Hematopoietic multipotent progenitor cell treated with erythropoietin and hydrocortisone succinate and interleukin-3 and kit ligand, for 8 days (in vitro differentiated cells): ENCODE measurements around the gene PDCD4.
"Not testable (repeated sequence)": the region's sequence is repeated elsewhere in the genome, so short reads cannot be mapped to it uniquely, and the experiment has no call there.

ENCODE experiments used
- DNase-seq: peaks from one replicate; pipeline ENCODE4 v3.0.0-alpha.2; 2015

PDCD4 gene

GRCh38 chr10:110861930-110862649 lies 9.6 kb upstream of the PDCD4 start:
- DNase-seq, result no peak

GRCh38 chr10:110862961-110863360 lies 8.8 kb upstream of the PDCD4 start:
- DNase-seq, result no peak

GRCh38 chr10:110863361-110863760 lies 8.4 kb upstream of the PDCD4 start:
- DNase-seq, result no peak

- DNase-seq, result no peak
These were observed 7.8 kb upstream of the PDCD4 start for GRCh38 chr10:110863956-110864355.

GRCh38 chr10:110864662-110865140 lies 7.0 kb upstream of the PDCD4 start:
- DNase-seq, result peak; percentile 74

GRCh38 chr10:110865186-110865808 lies 6.4 kb upstream of the PDCD4 start:
- peak; percentile 44 for DNase-seq

- no peak for DNase-seq
These were observed 5.8 kb upstream of the PDCD4 start for GRCh38 chr10:110865809-110866482.

GRCh38 chr10:110867011-110867806 lies 4.5 kb upstream of the PDCD4 start:
- not testable (repeated sequence) for DNase-seq

- DNase-seq, result no peak
These were observed 3.8 kb upstream of the PDCD4 start for GRCh38 chr10:110867807-110868465.

- no peak for DNase-seq
These were observed 2.7 kb upstream of the PDCD4 start for GRCh38 chr10:110868981-110869380.

GRCh38 chr10:110870823-110871297 lies 868 bp upstream of the PDCD4 start:
- DNase-seq, result no peak

GRCh38 chr10:110872145-110872983 lies 636 bp downstream of the PDCD4 start:
- DNase-seq, result peak; percentile 89

GRCh38 chr10:110872984-110873923 lies 1.5 kb downstream of the PDCD4 start:
- DNase-seq, result peak; percentile 49

GRCh38 chr10:110873951-110874350 lies 2.2 kb downstream of the PDCD4 start:
- no peak for DNase-seq

GRCh38 chr10:110876000-110876399 lies 4.3 kb downstream of the PDCD4 start:
- DNase-seq, result no peak

GRCh38 chr10:110876788-110877187 lies 5.1 kb downstream of the PDCD4 start:
- DNase-seq, result no peak

GRCh38 chr10:110880012-110880411 lies 8.3 kb downstream of the PDCD4 start:
- DNase-seq, result no peak

- DNase-seq, result no peak
These were observed 9.5 kb downstream of the PDCD4 start for GRCh38 chr10:110881247-110881646.

GRCh38 chr10:110881905-110882304 lies 10.2 kb downstream of the PDCD4 start:
- no peak for DNase-seq

- DNase-seq, result peak; percentile 22
These were observed 12.2 kb downstream of the PDCD4 start for GRCh38 chr10:110883924-110884323.
